GM18867 (cell line): ENCODE measurements around the gene ARL14EPL.
A peak's percentile ranks its signal among the peaks of the same experiment; 100 is the strongest.
"Not testable (repeated sequence)": the region's sequence is repeated elsewhere in the genome, so short reads cannot be mapped to it uniquely, and the experiment has no call there.

Source experiments
- ATAC-seq: cut with Tn5 transposase; IDR thresholded peaks from one replicate; pipeline ENCODE4 v1.9.1; 2021; ENCODE audit warnings: mild to moderate bottlenecking, moderate library complexity; ENCODE audit not compliant: unreplicated experiment

The ARL14EPL gene

DNA sequence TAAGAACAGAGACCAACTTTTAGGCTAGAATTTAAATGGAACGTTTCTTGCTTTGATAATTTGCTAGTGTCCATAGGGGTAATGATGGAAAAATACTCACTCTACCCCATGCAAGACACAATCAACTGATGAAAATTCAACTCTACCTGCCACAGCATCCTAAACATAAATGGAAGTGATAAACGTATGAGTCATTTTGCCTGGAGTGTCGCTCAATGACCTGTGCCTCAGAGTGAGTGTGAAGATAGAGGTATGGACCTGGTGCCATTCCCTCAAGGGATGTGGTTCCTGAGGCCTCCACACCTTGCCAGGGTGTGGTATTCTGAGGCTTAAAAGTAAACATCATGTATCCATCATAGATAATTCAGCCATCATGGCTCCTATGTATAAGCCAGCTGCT is 14.0 kb downstream of the ARL14EPL start:
- no peak for ATAC-seq

- no peak for ATAC-seq
Measured at GRCh38 chr5:116046823-116047222, 14.6 kb downstream of the ARL14EPL start.

GRCh38 chr5:116058346-116058936 is 26.2 kb downstream of the ARL14EPL start:
- no peak for ATAC-seq

- no peak for ATAC-seq
Measured at GRCh38 chr5:116062352-116062751, 30.1 kb downstream of the ARL14EPL start.

- no peak for ATAC-seq
Measured at GRCh38 chr5:116063950-116064349, 31.7 kb downstream of the ARL14EPL start.

DNA sequence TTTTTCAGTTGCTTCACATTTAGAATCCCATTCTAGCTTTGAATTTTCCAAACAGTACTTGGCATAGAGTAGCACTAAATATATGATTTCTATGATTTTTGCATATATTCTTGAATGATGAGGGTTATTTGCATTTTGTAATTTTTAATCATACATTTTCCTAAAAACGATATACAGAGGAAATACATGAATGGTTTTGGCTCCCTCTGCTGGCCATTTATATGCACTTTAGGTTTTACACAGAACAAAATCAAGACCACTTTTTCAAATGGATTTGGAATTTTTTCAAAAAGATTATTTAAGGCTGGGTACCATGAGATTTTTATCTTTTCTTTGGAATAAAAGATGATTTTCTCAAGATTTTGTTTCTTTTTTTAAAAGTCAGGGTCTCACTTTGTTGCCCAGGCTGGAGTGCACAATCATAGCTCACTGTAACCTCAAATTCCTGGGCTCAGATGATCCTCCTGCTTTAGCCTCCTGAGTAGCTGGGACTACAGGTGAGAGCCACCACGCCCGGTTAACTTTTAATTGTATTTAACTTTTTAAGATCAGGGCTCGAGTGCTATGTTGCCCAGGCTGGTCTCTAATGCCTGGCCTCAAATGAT is 35.9 kb downstream of the ARL14EPL start:
- peak; percentile 46 for ATAC-seq

DNA sequence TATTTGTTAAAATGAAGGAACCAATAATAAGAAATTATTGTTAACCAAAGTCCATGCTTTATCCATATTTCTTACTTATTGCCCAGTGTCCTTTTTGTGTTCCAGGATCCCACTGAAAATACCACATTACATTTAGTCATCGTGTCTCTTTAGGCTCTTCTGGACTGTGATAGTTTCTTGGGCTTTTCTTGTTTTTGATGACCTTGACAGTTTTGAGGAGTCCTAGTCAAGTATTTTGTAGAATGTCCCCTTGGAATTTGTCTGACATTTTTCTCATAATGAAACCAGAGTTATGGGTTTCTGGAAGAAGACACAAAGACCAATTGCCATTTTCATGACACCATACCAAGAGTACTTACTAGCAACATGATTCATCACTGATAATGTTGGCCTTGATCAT is 38.9 kb downstream of the ARL14EPL start:
- ATAC-seq, result no peak

- ATAC-seq, result no peak
Measured at GRCh38 chr5:116075191-116075831, 43.0 kb downstream of the ARL14EPL start.

DNA sequence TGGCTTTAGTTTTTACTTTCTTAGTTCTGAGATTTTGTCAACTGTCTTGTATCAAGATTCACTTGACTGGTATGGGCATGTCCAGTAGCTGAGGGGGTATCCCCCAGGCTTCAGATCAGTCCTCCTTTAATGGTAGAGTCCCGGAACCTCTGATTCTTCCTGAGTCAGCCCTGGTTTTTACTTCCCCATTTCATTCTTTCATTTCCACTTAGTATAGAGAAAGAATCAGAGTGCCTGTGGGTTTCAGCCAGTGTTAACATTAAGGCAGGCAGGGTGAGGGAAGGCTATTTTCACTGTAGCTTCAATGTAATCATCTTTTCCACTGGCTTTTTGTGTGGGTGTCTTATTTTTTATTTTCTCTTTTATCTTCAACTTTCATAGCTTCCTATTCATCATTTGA is 44.2 kb downstream of the ARL14EPL start:
- peak; percentile 97 for ATAC-seq

- no peak for ATAC-seq
Measured at GRCh38 chr5:116078199-116078598, 45.9 kb downstream of the ARL14EPL start.

DNA sequence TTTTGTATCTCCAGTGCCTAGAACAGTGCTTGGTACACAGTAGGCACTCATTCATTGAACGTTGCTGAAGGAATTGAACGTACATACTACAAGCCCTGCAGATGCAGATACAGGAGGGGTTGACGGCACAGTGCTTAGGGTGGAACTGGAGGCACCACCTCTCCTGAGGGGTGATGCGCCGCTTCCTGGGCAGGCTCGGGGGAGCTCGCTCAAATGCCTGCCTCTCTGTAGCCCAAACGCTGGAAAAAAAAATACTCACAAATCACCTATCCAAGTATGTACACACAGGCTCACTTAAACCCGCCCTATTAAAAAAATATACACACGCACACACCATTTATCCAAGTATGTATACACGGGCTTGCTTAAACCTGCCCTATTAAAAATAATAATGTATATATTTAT is 52.0 kb downstream of the ARL14EPL start:
- peak; percentile 47 for ATAC-seq

- peak; percentile 93 for ATAC-seq
Measured at GRCh38 chr5:116084871-116085715, 52.8 kb downstream of the ARL14EPL start, which contains the start of gene COMMD10. Gene COMMD10, plus strand, starts transcription at chr5:116085025.

GRCh38 chr5:116086309-116086708 is 54.0 kb downstream of the ARL14EPL start:
- not testable (repeated sequence) for ATAC-seq

DNA sequence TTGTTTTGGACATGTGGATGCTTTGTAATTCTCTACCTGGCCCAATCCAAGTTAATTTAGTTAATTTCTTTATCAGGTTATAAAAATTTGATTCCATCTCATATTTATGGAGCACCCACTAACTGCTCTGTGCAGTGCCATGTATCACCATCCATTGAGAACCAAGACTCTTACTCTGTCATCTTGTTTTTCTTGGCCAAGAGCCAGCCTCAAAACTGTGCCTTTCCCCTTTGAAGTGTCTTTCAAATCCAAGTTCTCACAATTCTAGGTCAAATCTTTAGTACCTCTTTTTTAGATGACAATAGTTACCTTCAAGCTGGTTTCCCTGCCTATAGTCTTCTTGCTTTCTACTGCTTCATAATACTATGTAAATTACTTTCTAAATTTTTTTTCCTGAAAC is 55.8 kb downstream of the ARL14EPL start:
- no peak for ATAC-seq

DNA sequence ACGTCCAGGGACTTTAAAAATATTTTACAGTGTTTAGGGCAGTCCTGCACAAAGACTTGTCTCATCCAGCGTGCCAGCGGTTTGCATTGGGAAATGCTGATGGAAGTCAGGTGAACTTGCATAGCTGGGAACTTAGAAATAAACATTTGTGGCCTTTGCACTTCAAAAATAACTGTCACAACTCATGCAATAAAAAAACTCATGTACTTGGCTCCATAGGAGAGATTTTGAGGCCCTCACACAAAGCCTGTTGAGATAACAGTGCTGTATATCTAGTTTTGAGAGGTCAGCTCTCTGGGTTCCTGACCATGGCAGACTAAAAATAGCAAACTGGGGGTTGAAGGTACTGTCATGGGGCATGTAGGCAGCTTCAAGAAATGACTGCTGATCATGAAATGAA is 58.0 kb downstream of the ARL14EPL start:
- no peak for ATAC-seq

DNA sequence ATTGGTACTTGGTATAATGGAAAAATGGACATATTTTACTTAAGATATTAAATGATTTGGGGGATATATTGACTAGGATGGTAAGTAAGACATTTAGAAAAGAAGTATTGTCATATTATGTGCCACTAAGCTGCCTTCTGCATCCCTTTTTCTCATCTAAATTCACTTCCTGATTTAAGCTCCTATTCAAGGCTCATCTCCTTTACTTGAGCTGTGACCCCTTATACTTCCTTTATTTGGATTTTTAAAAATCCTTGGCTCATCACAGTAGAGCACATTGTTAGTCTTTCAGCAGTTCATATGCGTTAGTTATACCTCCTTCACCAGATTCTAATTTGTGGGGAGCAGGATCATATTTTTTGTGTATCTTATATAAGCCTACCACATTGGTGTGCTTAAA is 59.1 kb downstream of the ARL14EPL start:
- no peak for ATAC-seq

DNA sequence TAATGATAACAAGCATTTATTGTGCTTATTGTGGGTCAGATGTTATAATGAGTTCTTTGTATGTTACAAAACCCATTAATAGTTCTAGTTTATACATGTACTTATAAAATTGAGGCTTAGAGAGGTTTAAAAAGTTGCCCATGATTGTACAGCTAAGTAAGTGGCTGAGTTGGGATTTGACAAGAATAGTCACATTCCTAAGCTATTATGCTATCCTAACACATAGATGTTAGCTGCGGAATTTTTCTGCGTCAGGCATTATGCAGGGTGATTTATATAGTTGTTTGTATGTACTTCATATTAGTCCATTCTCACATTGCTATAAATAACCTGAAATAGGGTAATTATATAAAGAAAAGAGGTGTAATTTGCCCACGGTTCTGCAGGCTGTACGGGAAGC is 65.0 kb downstream of the ARL14EPL start:
- no peak for ATAC-seq

- no peak for ATAC-seq
Measured at GRCh38 chr5:116098998-116099397, 66.7 kb downstream of the ARL14EPL start.

GRCh38 chr5:116104941-116105340 is 72.7 kb downstream of the ARL14EPL start:
- not testable (repeated sequence) for ATAC-seq
